GM21367 (cell line): ENCODE data around the gene IL17B.

Experiments
- ATAC-seq: cut with Tn5 transposase; IDR thresholded peaks from one replicate; pipeline ENCODE4 v1.9.1; 2021; ENCODE audit not compliant: unreplicated experiment

Gene IL17B

GRCh38 chr5:149362541-149362940 lies 16.6 kb downstream of the IL17B start:
- no peak for ATAC-seq

- no peak for ATAC-seq
Observed at GRCh38 chr5:149360272-149360671, 18.8 kb downstream of the IL17B start.

- ATAC-seq, result no peak
Observed at GRCh38 chr5:149358868-149359495, 20.1 kb downstream of the IL17B start.

- ATAC-seq, result peak; percentile 4
Observed at GRCh38 chr5:149358294-149358651, 20.8 kb downstream of the IL17B start.

DNA sequence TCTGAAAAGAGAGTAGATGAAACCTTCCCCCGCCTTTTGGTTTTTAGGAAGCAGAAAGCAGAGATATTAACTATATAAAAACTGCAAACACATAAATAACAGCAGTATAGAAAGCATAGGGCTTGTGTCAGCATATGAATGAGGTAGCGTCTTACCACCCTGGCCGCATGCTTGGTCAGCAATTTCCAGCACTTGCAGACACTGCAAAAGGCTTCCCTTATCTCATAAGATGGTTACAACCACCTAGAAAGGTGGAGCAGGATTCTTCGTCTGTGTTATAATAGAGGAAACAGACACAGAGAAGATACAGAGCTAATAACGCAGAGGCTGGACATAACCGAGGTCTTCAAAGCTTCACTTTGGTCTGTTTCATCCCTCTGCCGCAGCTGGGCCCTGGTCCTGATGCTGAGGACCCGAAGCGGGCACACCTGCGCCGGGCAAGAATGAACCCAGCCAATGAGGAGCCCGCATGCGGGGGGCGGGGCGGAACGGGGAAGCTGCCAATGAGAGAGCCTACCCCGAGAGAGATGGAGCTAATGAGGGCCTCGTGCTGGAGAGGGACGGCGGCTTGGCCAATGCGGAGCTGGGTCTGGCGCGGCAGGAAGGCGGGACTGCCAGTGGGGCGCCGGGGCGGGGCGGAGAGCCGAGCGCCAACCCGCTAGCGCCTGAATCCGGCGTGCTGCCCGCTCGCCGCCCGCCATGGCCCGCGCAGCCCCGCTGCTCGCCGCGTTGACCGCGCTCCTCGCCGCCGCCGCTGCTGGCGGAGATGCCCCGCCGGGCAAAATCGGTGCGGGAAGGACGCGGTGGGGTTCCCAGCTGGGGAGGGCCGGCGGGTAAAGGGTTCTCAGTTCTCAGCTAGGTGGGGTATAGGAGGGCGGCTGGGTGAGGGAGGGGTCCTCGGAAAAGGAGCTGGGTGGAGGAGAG lies 21.5 kb downstream of the IL17B start, which contains the start of gene PCYOX1L:
TSS of gene PCYOX1L (plus strand) at position 677 of the 924 bp plus-strand sequence. CDS start at position 700, 23 bp downstream.
- peak; percentile 99 for ATAC-seq

DNA sequence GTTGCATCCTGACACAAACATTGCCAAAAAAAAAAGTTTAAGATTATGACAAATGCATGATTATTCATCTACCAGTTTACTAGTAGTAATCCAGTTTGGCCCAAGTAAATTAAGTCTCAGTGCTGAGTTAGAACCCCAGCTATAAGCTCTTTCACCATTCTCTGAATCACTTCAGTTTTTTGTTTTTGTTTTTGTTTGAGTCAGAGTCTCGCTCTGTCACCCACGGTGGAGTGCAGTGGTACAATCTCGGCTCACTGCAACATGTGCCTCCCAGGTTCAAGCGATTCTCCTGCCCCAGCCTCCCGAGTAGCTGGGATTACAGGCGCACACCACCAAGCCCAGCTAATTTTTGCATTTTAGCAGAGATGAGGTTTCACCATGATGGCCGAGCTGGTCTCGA lies 22.7 kb downstream of the IL17B start:
- no peak for ATAC-seq

GRCh38 chr5:149355688-149356087 lies 23.4 kb downstream of the IL17B start:
- ATAC-seq, result no peak

GRCh38 chr5:149353911-149354310 lies 25.2 kb downstream of the IL17B start:
- ATAC-seq, result no peak

DNA sequence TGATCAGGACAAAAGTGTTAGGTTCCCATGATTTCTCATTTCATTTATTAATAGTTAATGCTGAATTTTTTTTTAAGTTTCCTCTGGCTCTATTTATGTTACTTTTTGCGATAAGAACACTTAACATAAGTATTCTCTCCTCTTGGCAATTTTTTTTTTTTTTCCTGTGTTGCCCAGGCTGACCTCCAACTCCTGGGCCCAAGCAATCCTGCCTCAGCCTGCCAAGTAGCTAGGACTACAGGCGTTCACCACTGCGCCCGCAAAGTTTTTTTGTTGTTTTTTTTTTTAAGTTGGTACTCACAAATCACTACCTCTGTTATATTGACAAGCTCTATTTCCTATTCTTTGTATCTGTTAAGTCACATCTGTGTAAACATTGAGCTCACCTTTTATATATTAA lies 26.9 kb downstream of the IL17B start:
- no peak for ATAC-seq

DNA sequence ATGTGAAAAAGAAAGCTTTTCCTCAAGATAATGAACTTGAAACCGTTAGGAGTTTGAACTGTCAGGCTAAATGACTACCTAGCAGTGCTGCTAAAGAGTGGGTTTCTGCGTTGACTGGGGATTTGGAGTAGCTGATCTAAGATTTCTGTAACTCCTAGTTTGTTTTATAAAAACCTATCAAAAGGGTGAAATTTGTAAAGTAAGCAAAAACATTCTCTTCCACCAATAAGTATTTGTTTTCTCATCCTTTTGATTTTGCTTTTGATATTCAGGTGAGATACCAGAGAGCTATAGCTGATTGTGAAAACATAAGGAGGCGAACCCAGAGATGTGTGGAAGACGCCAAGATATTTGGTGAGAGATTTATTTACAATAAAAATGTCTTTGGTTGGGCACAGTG lies 29.7 kb downstream of the IL17B start:
- ATAC-seq, result no peak

DNA sequence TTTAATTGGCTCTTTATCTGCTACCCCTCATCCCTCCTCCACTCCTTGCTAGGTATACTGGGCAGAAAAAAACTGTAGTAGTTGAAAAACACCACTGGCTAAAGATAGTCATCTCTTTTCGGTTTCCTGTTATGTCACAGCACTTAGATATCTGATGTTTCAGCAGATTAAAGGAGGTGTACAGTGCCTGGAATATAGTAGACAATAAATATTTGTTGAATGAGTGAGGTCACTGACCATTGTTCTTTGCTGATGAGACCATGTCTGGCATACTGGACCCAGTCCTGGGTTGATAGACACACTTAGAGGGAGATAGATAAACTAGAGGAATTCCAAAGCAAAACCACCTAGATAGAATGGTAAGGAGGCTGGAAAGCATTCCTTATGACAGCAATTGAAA lies 30.6 kb downstream of the IL17B start:
- no peak for ATAC-seq

DNA sequence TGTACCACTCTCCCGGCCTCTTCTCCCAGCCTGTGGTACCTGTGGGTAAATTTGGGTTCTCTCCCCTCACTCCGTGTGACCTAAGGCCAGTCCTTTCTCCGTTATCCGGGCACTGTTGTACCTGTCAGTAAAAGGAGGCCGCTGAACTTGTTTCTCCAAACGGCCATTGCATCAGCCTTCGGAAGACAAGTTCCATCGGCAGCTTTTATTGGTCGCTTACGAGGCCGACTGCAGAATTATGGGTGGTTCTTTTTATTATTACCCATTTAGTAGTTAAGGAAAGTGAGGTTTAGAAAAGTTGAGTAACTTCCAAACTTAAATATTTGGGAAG lies 33.2 kb downstream of the IL17B start:
- ATAC-seq, result no peak

DNA sequence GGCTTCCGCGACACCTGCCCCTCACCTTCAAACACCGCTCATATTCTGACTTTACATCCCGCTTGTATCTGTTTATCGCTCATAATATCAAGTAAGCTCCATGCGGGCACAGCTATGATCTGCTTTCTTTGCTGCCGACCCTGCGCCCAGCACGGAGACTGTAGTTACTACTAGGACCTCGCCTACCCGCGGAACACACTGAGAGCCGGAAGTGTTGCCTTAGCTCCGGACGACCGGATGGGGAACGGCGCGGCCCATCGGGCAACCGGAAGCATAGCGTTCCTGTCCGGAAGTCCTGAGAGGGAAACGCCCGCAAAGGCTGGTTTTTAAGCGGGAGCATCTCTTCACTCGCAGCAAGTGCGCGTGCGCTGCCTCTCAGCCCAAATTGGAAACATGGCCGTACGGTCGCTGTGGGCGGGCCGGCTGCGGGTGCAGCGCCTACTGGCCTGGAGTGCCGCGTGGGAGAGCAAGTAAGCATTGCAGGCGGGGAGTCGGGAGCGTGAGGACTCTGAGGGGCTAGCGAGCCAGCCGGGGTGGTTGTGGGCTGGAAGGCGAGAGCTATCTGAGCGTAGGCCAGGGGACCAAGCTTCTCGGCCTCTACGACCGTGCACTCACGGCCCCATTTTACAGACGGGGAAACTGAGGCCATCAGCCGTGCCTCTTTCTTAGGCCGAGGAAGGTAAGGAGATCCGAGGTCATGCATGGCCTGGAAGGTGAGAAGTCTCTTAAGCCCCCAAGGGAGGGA lies 33.8 kb downstream of the IL17B start, which contains the start of gene GRPEL2:
TSS of gene GRPEL2 (plus strand) at position 353 of the 745 bp plus-strand sequence. CDS start at position 394, 41 bp downstream.
- ATAC-seq, result peak; percentile 96

- ATAC-seq, result no peak
Observed at GRCh38 chr5:149344151-149344550, 34.9 kb downstream of the IL17B start.

DNA sequence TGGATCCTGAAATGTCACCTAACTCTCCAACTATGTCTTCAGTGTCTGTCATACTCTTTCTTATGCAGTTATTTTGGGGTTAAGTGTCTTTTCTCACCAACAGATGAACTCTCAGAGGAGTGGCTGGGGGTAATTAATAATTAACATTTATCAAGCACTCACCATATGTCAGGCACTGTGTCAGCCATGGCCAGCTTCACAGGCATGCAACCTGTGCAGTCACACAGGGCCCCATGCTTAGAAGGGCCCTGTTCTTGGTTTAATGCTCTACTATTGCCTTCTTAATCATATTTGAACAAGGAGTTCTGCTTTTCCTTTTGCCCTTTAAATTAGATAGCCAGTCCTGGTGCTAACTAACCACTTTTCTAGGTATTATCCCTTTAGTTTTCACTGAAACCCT lies 37.2 kb downstream of the IL17B start:
- no peak for ATAC-seq

GRCh38 chr5:149340920-149341319 lies 38.2 kb downstream of the IL17B start:
- ATAC-seq, result no peak

- ATAC-seq, result no peak
Observed at GRCh38 chr5:149338364-149338763, 40.7 kb downstream of the IL17B start.

DNA sequence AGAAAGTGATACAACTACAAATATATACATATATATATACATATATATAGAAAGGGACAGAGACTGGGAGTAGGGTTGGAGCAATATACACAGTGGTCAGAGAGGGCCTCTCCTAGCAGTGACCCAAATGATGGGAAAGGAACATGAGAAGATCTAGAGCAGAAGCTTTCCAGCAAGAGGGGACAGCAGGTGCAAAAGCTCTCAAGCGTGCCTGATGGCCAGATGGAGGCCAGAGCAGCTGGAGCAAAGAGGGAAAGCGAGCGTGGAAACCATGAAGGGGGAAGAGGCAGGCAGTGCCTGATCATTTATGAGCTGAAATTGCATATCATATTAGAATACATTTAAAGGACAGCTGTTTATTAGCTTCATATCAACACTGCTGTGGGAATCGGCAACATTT lies 41.4 kb downstream of the IL17B start:
- ATAC-seq, result no peak

GRCh38 chr5:149333711-149334443 lies 45.2 kb downstream of the IL17B start:
- no peak for ATAC-seq

- no peak for ATAC-seq
Observed at GRCh38 chr5:149328177-149328576, 50.9 kb downstream of the IL17B start.

- no peak for ATAC-seq
Observed at GRCh38 chr5:149326611-149327010, 52.5 kb downstream of the IL17B start.
